ENCODE measurements around the gene CD74.

- TF ChIP-seq CTCF (IDR thresholded peaks at IDR 0.05 in 2 of 3, conservative IDR thresholded peaks at IDR 0.05 in 1 of 3; ENCODE audit: control insufficient read depth in 2 of 3, extremely low read depth in 1 of 3, insufficient read depth in 1 of 3, low read depth in 3 of 3, low read length in 3 of 3) (no peak), POLR2A (IDR thresholded peaks at IDR 0.05; ENCODE audit: low read depth, low read length) (no peak), MAX (IDR thresholded peaks at IDR 0.05; ENCODE audit: low read depth, low read length) (no peak)
Observed at GRCh38 chr5:150428978-150429377, 16.3 kb upstream of the CD74 start.

Data from GM12878 (cell line).